BLaER1 treated with 17β-estradiol and CSF1 and Interleukin-3, amounts not matched to agents 10 nM and 100 nM (cell line): Measurements from ENCODE around the gene C4orf36.

Experiments
- H3K27ac ChIP-seq, 11 experiments: shearing (Covaris generic); formaldehyde crosslinking; 2 replicates each; pipeline ENCODE4 v1.8.1; 2022
- H3K27me3 ChIP-seq, 11 experiments: shearing (Covaris generic); formaldehyde crosslinking; 2 replicates each; pipeline ENCODE4 v1.8.1; 2022
- H3K36me3 ChIP-seq, 11 experiments: shearing (Covaris generic); formaldehyde crosslinking; 2 replicates each; pipeline ENCODE4 v1.8.1; 2022
- H3K4me1 ChIP-seq, 10 experiments: shearing (Covaris generic); formaldehyde crosslinking; 2 replicates each; pipeline ENCODE4 v1.8.1; 2022
- H3K4me2 ChIP-seq, 11 experiments: shearing (Covaris generic); formaldehyde crosslinking; 2 replicates each; pipeline ENCODE4 v1.8.1; 2022
- H3K4me3 ChIP-seq, 10 experiments: shearing (Covaris generic); formaldehyde crosslinking; 2 replicates each; pipeline ENCODE4 v1.8.1; 2022
- H3K9ac ChIP-seq, 11 experiments: shearing (Covaris generic); formaldehyde crosslinking; 2 replicates each; pipeline ENCODE4 v1.8.1; 2022
- H3K9me3 ChIP-seq, 11 experiments: shearing (Covaris generic); formaldehyde crosslinking; replicated peaks in 1 of 11; 2 replicates each; pipeline ENCODE4 v1.8.1; 2022
- H4K20me1 ChIP-seq, 11 experiments: shearing (Covaris generic); formaldehyde crosslinking; 2 replicates each; pipeline ENCODE4 v1.8.1; 2022
- Cebpa-rat ChIP-seq, 11 experiments: shearing (Covaris generic); IDR thresholded peaks; 2 replicates each; pipeline ENCODE4 v1.8.1; 2022

The C4orf36 gene

DNA sequence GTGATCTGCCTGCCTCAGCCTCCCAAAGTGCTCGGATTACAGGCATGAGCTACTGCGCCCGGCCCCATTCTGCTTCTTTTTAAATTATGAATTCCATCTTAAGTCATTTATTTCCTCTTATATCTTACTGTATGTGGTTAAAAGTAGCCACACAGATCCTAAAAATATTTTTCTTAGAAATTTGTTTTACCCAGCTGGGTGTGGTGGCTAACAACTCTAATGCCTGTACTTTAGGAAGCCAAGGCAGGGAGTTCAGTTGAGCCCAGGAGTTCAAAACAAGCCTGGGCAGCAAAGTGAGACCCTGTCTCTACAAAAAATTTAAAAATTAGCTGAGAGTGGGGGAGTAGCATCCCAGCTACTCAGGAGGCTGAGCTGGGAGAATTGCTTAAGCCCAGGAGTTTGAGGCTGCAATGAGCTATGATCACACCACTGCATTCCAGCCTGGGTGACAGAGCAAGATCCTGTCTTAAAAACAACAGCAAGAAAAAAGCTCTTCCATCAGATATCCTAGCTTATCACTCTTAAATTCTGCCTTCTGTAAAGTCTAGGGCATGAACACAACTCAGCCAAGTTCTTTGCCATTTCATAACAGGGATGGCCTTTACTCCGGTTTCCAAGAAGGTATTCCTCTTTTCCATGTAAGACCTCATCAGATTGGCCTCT lies 27.5 kb upstream of the C4orf36 start:
- H3K9me3 ChIP-seq, result no peaks in the 10 kb centered on the region
- peak overlapping the region; percentile 14 to 70 (median 51); a peak in 16 of 22 replicates for H3K27ac ChIP-seq
- H3K4me1 ChIP-seq, result peaks cover 16 to 70% (median 55%) of the 10 kb centered on the region in 10 experiments
- no peaks in the 10 kb centered on the region for H4K20me1 ChIP-seq
- no peak overlapping the region for H3K4me3 ChIP-seq
- peak overlapping the region; percentile 24 to 76 (median 54) for H3K4me2 ChIP-seq
- peaks cover 0 to 36% (median 6%) of the 10 kb centered on the region in 11 experiments; a peak in 9 of 22 replicates for H3K36me3 ChIP-seq
- H3K9ac ChIP-seq, result peak overlapping the region in 5 of 11 experiments; percentile 13 to 29 (median 21); a peak in 3 of 22 replicates
- no peak for TF ChIP-seq Cebpa-rat (IDR thresholded peaks at IDR 0.05)
- no peaks in the 10 kb centered on the region for H3K27me3 ChIP-seq

DNA sequence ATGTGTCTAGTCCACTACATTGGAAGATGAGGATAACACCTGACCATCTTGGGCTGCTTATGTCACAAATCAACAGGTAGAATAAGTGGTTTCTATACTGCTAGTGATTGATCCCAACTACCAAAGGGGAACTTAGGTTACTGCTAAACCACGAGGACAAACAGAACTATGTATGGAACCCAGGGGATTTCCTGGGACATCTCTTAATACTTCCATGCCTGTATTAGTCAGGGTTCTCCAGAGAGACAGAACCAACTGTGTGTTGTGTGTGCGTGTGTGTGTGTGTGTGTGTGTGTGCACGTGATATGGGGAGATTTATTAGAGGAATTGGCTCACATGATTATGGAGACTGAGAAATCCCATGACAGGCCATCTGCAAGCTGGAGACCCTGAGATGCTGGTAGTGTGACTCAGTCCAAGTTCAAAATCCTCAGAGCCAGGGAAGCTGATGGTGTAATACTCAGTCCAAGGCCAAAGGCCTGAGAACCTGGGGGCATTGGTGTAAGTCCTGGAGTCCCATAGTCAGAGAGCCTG lies 26.4 kb upstream of the C4orf36 start:
- Histone ChIP-seq H3K9ac (peak overlapping the region in 3 of 11 experiments; percentile 13 to 31 (median 21); a peak in 3 of 22 replicates), H4K20me1 (no peaks in the 10 kb centered on the region), H3K4me3 (no peak overlapping the region), H3K4me2 (peak overlapping the region in 9 of 11 experiments; percentile 3 to 76 (median 76); a peak in 16 of 22 replicates), H3K27ac (peak overlapping the region in 9 of 11 experiments; percentile 33 to 70 (median 54); a peak in 14 of 22 replicates), H3K36me3 (peaks cover 0 to 37% (median 7%) of the 10 kb centered on the region in 11 experiments; a peak in 10 of 22 replicates), H3K4me1 (peaks cover 16 to 62% (median 52%) of the 10 kb centered on the region in 10 experiments), H3K9me3 (no peaks in the 10 kb centered on the region), H3K27me3 (no peaks in the 10 kb centered on the region)
- TF ChIP-seq Cebpa-rat (IDR thresholded peaks at IDR 0.05), result no peak

DNA sequence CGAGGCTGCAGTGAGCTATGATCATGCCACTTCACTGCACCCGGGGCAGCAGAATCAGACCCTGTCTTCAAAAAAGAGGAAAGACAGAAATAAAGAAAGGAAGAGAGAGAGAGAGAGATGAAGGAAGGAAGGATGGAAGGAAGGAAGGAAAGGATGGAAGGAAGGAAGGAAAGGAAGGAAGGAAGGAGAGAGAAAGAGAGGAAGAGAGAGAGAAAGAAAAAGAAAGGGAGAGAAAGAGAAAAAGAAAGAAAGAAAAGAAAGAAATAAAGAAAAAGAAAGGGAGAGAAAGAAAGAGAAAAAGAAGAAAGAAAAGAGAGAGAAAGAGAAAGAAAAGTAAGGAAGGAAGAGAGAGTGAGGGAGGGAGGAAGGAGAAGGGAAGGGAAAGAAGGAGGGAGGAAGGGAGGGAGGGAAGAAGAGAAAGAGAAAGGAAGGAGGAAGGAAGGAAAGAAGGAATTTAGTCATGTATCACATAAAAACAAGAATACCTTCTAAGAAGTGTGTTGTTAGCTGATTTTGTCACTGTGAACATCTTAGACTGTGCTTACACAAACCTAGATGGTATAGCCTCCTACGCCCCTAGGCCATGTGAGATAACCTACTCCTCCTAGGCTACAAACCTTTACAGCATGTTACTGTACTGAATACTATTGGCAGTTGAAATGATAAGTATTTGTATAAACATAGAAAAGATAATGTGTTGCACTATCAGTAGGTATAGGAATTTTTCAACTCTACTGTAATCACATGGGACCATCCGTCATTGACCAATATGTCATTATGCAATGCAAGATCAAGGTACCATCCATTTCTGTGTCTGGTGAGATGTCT lies 25.2 kb upstream of the C4orf36 start:
- no peak overlapping the region for H3K4me3 ChIP-seq
- H3K36me3 ChIP-seq, result peaks cover 0 to 33% (median 0%) of the 10 kb centered on the region in 11 experiments; a peak in 8 of 22 replicates
- no peaks in the 10 kb centered on the region for H4K20me1 ChIP-seq
- TF ChIP-seq Cebpa-rat (IDR thresholded peaks at IDR 0.05), result no peak
- peak overlapping the region in 6 of 11 experiments; percentile 7 to 70 (median 47); a peak in 5 of 22 replicates for H3K27ac ChIP-seq
- no peaks in the 10 kb centered on the region for H3K27me3 ChIP-seq
- peak overlapping the region in 5 of 11 experiments; percentile 76; a peak in 8 of 22 replicates for H3K4me2 ChIP-seq
- peaks cover 16 to 56% (median 50%) of the 10 kb centered on the region in 10 experiments for H3K4me1 ChIP-seq
- no peaks in the 10 kb centered on the region for H3K9me3 ChIP-seq
- H3K9ac ChIP-seq, result no peak overlapping the region

DNA sequence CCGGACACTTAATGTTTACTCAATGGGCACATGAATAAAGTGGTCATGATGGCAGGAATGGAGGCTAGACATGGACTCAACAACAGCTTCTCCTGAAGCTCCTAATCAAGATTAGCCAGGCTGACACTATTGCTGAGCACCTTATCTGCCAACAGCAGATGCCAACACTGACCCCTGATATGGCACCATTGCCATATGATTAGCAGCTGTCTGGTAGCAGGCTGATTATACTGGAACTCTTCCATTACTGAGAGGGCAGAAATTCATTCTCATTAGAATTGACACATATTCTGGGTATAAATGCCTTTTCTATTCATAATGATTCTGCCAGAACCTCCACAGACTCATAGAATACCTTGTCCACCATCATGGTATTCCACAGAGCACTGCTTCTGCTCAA lies 24.2 kb upstream of the C4orf36 start:
- peaks cover 16 to 56% (median 43%) of the 10 kb centered on the region in 10 experiments for H3K4me1 ChIP-seq
- peaks cover 0 to 33% (median 0%) of the 10 kb centered on the region in 11 experiments; a peak in 8 of 22 replicates for H3K36me3 ChIP-seq
- no peak overlapping the region for H3K4me3 ChIP-seq
- no peak overlapping the region for H3K4me2 ChIP-seq
- no peak overlapping the region for H3K27ac ChIP-seq
- no peaks in the 10 kb centered on the region for H3K27me3 ChIP-seq
- no peaks in the 10 kb centered on the region for H3K9me3 ChIP-seq
- H4K20me1 ChIP-seq, result no peaks in the 10 kb centered on the region
- TF ChIP-seq Cebpa-rat (IDR thresholded peaks at IDR 0.05), result no peak
- no peak overlapping the region for H3K9ac ChIP-seq

GRCh38 chr4:86910820-86911684 lies 18.8 kb upstream of the C4orf36 start:
- no peak for TF ChIP-seq Cebpa-rat (IDR thresholded peaks at IDR 0.05)
- Histone ChIP-seq H4K20me1 (no peaks in the 10 kb centered on the region), H3K4me2 (peak overlapping the region in 7 of 11 experiments; percentile 84 to 96 (median 90); a peak in 13 of 22 replicates), H3K27ac (peak overlapping the region in 5 of 11 experiments; percentile 11 to 99 (median 95); a peak in 8 of 22 replicates), H3K9me3 (no peaks in the 10 kb centered on the region), H3K27me3 (no peaks in the 10 kb centered on the region), H3K9ac (peak overlapping the region in 2 of 11 experiments; percentile 40 to 82; a peak in 2 of 22 replicates), H3K4me3 (no peak overlapping the region), H3K36me3 (peaks cover 0 to 21% (median 0%) of the 10 kb centered on the region in 11 experiments; a peak in 6 of 22 replicates), H3K4me1 (peaks cover 28 to 61% (median 47%) of the 10 kb centered on the region in 10 experiments)

DNA sequence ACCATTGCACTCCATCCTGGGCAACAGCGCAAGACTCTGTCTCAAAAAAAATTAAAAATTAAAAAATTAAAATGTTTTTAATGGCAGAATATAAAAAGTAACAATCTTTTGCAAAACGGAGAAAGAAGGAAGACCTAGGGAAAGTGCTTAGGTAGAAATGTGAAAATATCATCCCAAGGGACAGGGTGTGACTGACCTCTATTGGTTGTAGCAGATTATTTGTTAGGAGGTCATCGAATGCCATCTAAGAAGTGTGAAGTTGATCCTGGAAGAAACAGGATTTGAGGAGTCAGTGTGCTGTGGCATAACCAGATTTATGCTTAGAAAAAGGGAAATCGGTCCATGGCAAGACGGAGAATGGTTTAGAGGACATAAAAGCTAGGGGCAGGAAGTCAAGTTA lies 18.1 kb upstream of the C4orf36 start:
- peaks cover 28 to 68% (median 50%) of the 10 kb centered on the region in 10 experiments for H3K4me1 ChIP-seq
- H3K4me2 ChIP-seq, result peak overlapping the region in 8 of 11 experiments; percentile 80 to 96 (median 90); a peak in 16 of 22 replicates
- peaks cover 0 to 18% (median 0%) of the 10 kb centered on the region in 11 experiments; a peak in 7 of 22 replicates for H3K36me3 ChIP-seq

GRCh38 chr4:86909546-86910295 lies 17.5 kb upstream of the C4orf36 start:
- peak overlapping the region; percentile 60 to 99 (median 93); a peak in 20 of 22 replicates for H3K27ac ChIP-seq
- H3K4me2 ChIP-seq, result peak overlapping the region in 10 of 11 experiments; percentile 75 to 96 (median 88); a peak in 18 of 22 replicates
- peak overlapping the region in 8 of 11 experiments; percentile 68 to 84 (median 82); a peak in 12 of 22 replicates for H3K9ac ChIP-seq
- H3K27me3 ChIP-seq, result no peaks in the 10 kb centered on the region
- peaks cover 0 to 3% (median 0%) of the 10 kb centered on the region in 11 experiments; a peak in 3 of 22 replicates for H3K9me3 ChIP-seq
- H4K20me1 ChIP-seq, result no peaks in the 10 kb centered on the region
- no peak for TF ChIP-seq Cebpa-rat (IDR thresholded peaks at IDR 0.05)
- no peak overlapping the region for H3K4me3 ChIP-seq
- H3K36me3 ChIP-seq, result peaks cover 0 to 13% (median 0%) of the 10 kb centered on the region in 11 experiments; a peak in 7 of 22 replicates
- peaks cover 28 to 71% (median 50%) of the 10 kb centered on the region in 10 experiments for H3K4me1 ChIP-seq

More for the DNA sequence above, 18.1 kb upstream of the C4orf36 start:
- Histone ChIP-seq H3K27me3 (no peaks in the 10 kb centered on the region), H3K4me3 (no peak overlapping the region), H3K9me3 (no peaks in the 10 kb centered on the region), H3K27ac (peak overlapping the region in 9 of 11 experiments; percentile 87 to 99 (median 93); a peak in 12 of 22 replicates), H3K9ac (peak overlapping the region in 5 of 11 experiments; percentile 30 to 84 (median 82); a peak in 5 of 22 replicates), H4K20me1 (no peaks in the 10 kb centered on the region)
- no peak for TF ChIP-seq Cebpa-rat (IDR thresholded peaks at IDR 0.05)
